Testis (tissue), 3 donors: ENCODE measurements around the gene RDH12. TPM values are rescaled to one million over a fixed set of nuclear protein-coding genes. Genes with fewer than 3 reads are reported as not detected.

Experiments used
- DNase-seq: peaks from one replicate; pipeline ENCODE4 v3.0.0-alpha.2; 2019
- H3K27ac ChIP-seq, 2 donors: fragments of 200-600 bp; sonication (generic); one replicate each; pipeline ENCODE4 v1.5.1; 2019
- H3K27me3 ChIP-seq: fragments of 200-600 bp; sonication (generic); one replicate; pipeline ENCODE4 v1.5.1; 2019
- H3K36me3 ChIP-seq: fragments of 200-600 bp; sonication (generic); one replicate; pipeline ENCODE4 v1.5.1; 2017; ENCODE audit warnings: low read depth; ENCODE audit errors: missing control alignments
- H3K4me1 ChIP-seq: fragments of 200-600 bp; sonication (generic); one replicate; pipeline ENCODE4 v1.5.1; 2019
- H3K4me3 ChIP-seq, 2 donors: fragments of 200-600 bp; sonication (generic); one replicate each; pipeline ENCODE4 v1.5.1; 2017 to 2019
- H3K9me3 ChIP-seq: fragments of 200-600 bp; sonication (generic); one replicate; pipeline ENCODE4 v1.5.1; 2017
- POLR2A ChIP-seq: fragments of 450-650 bp; IDR thresholded peaks from one replicate; pipeline ENCODE4 v1.6.1; 2017; ENCODE audit warnings: antibody characterized with exemption, mild to moderate bottlenecking, moderate library complexity
- WGBS, 2 donors: methylation state at CpG; one replicate each; pipeline ENCODE4 v1.1.5; 2018; 5-methylcytosine and 5-hydroxymethylcytosine counted together
- intact Hi-C: fragments of 100-400 bp; cut with DNase I; formaldehyde crosslinking; loops from one replicate; pipeline ENCODE4 v1.15.1; 2023; ENCODE audit warnings: low total_unique reads
- polyA plus RNA-seq: library from polyadenylated mRNA; stranded (reverse); fragments of 350-450 nt; fragmentation: Illumina TruSeq; extraction: RNeasy Lipid Tissue Mini Kit (QIAGEN cat#74804); gene quantifications from one replicate; pipeline ENCODE4 v1.2.3, GENCODE V29; 2014; ENCODE audit warnings: low read depth, low replicate concordance; ENCODE audit not compliant: insufficient read depth
- total RNA-seq, 2 donors: library from RNA; depleted of rRNA; stranded (reverse); fragments of >200 nt; gene quantifications; one replicate each; pipeline ENCODE4 v1.2.3, GENCODE V29; 2016
- TF ChIP-seq, protein P1 (sequence below), 3 experiments: fragments of 450-650 bp in 2 of 3; fragments of 200-600 bp in 1 of 3; sonication (generic) in 1 of 3; IDR thresholded peaks; one replicate each; pipeline ENCODE4 v1.5.1; 2016 to 2019; ENCODE audit warnings: antibody characterized with exemption in 3 of 3, mild to moderate bottlenecking in 2 of 3, moderate library complexity in 1 of 3

The RDH12 gene
- total and polyA plus RNA-seq, 3 donors from 2014 or later: 0.37 to 0.63 (median 0.40) TPM

GRCh38 chr14:67683842-67684241, 17.8 kb upstream of the RDH12 start:
- intact Hi-C loops: no loop called here
- DNase-seq: peak; percentile 33
- Histone ChIP-seq H3K4me3 (no peak overlapping the region), H3K27ac (peak overlapping the region; percentile 8 to 66), H3K36me3 (no peaks in the 10 kb centered on the region), H3K9me3 (no peaks in the 10 kb centered on the region), H3K4me1 (peaks cover 5% of the 10 kb centered on the region), H3K27me3 (no peaks in the 10 kb centered on the region)
- TF ChIP-seq, protein P1, sequence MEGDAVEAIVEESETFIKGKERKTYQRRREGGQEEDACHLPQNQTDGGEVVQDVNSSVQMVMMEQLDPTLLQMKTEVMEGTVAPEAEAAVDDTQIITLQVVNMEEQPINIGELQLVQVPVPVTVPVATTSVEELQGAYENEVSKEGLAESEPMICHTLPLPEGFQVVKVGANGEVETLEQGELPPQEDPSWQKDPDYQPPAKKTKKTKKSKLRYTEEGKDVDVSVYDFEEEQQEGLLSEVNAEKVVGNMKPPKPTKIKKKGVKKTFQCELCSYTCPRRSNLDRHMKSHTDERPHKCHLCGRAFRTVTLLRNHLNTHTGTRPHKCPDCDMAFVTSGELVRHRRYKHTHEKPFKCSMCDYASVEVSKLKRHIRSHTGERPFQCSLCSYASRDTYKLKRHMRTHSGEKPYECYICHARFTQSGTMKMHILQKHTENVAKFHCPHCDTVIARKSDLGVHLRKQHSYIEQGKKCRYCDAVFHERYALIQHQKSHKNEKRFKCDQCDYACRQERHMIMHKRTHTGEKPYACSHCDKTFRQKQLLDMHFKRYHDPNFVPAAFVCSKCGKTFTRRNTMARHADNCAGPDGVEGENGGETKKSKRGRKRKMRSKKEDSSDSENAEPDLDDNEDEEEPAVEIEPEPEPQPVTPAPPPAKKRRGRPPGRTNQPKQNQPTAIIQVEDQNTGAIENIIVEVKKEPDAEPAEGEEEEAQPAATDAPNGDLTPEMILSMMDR (IDR thresholded peaks at IDR 0.05): no peak
- no peak for TF ChIP-seq POLR2A

- no peak for DNase-seq
- intact Hi-C loops: no loop called here
- H3K27ac ChIP-seq: no peak overlapping the region
Measured at GRCh38 chr14:67690011-67690410, 11.7 kb upstream of the RDH12 start.

DNA sequence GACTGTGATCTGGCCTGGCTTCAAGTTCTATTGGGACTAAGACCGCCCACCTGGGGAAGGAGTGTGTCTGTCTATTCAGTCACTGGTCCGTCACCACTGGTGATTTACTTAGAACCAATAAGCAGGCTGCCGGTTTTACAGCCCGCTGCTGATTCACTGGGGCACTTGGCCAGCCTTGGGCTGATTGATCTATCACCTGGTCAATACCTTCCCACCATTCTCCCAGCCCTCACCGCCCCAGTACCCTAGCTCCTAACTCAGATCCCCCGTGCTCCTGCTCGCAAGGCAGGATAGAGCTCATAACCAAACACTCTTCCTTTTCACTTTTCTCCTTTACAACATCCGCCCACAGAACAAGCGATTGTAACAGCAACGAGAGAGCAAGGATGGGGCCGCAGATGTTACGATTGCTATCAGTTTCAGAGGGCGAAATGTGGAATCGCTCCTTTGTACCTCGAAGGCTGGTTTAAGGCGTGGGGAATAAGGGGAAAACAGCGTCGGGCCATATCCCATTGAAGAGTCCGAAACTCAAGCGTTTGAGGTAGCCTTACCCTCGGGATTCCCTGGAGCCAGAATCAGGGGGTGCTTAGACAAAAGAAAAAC, 6.8 kb upstream of the RDH12 start:
- H3K36me3 ChIP-seq: no peaks in the 10 kb centered on the region
- 0 to 1% methylated on average over 21 of the region's 21 CpGs for WGBS, 2 donors
- no peaks in the 10 kb centered on the region for H3K4me1 ChIP-seq
- peak overlapping the region; percentile 92 to 93 for H3K27ac ChIP-seq
- intact Hi-C loops: no loop called here
- TF ChIP-seq POLR2A: no peak
- TF ChIP-seq, protein P1 (IDR thresholded peaks at IDR 0.05): no peak
- no peaks in the 10 kb centered on the region for H3K9me3 ChIP-seq
- no peaks in the 10 kb centered on the region for H3K27me3 ChIP-seq
- H3K4me3 ChIP-seq: peak overlapping the region; percentile 78 to 92
- DNase-seq: peak; percentile 94

More at GRCh38 chr14:67690011-67690410, 11.7 kb upstream of the RDH12 start:
- no peak for TF ChIP-seq POLR2A
- TF ChIP-seq, protein P1 (IDR thresholded peaks at IDR 0.05): no peak
- no peaks in the 10 kb centered on the region for H3K36me3 ChIP-seq
- no peaks in the 10 kb centered on the region for H3K9me3 ChIP-seq
- WGBS, 2 donors: 89 to 93% methylated on average over 4 of the region's 4 CpGs
- H3K4me3 ChIP-seq: no peak overlapping the region
- no peaks in the 10 kb centered on the region for H3K27me3 ChIP-seq
- no peaks in the 10 kb centered on the region for H3K4me1 ChIP-seq

GRCh38 chr14:67695394-67695949, 6.2 kb upstream of the RDH12 start, which contains the start of gene RDH11:
TSS of gene RDH11 (minus strand) at chr14:67695764. CDS start at chr14:67695703, 61 bp downstream.
- DNase-seq: peak; percentile 95
- Histone ChIP-seq H3K27ac (peak within 1 kb of the TSS; percentile 92 to 93), H3K9me3 (no peaks in the 10 kb centered on the region), H3K4me3 (peak within 1 kb of the TSS; percentile 78 to 92), H3K4me1 (no peaks in the 10 kb centered on the region), H3K36me3 (no peaks in the 10 kb centered on the region), H3K27me3 (no peaks in the 10 kb centered on the region)
- 1% methylated on average over 20 to 25 of the region's 25 CpGs for WGBS, 2 donors
- TF ChIP-seq, protein P1 (IDR thresholded peaks at IDR 0.05): no peak
- peak; percentile 85 for TF ChIP-seq POLR2A
- intact Hi-C loops: no loop called here

- no peaks in the 10 kb centered on the region for H3K27me3 ChIP-seq
- no peak for DNase-seq
- no peaks in the 10 kb centered on the region for H3K36me3 ChIP-seq
- no peaks in the 10 kb centered on the region for H3K4me1 ChIP-seq
- H3K9me3 ChIP-seq: no peaks in the 10 kb centered on the region
- no peak overlapping the region for H3K4me3 ChIP-seq
- 67 to 82% methylated on average over 4 of the region's 4 CpGs for WGBS, 2 donors
- intact Hi-C loops: no loop called here
- no peak for TF ChIP-seq POLR2A
- H3K27ac ChIP-seq: no peak overlapping the region
Measured at GRCh38 chr14:67697006-67697405, 4.7 kb upstream of the RDH12 start.
